Cortex of kidney (tissue), 1 donor: ENCODE results near the gene MYH10.

Experiments
- DNase-seq: peaks from one replicate; lab custom pipeline; 2025; lab: John Stamatoyannopoulos, UW

The MYH10 gene

GRCh38 chr17:8444494-8444893 lies 186.0 kb downstream of the MYH10 start:
- no peak for DNase-seq

GRCh38 chr17:8443756-8444155 lies 186.8 kb downstream of the MYH10 start:
- DNase-seq: no peak

- DNase-seq: no peak
These were observed 188.2 kb downstream of the MYH10 start for GRCh38 chr17:8442310-8442709.

- no peak for DNase-seq
These were observed 188.8 kb downstream of the MYH10 start for GRCh38 chr17:8441690-8442089.

- DNase-seq: no peak
These were observed 190.8 kb downstream of the MYH10 start for GRCh38 chr17:8439681-8440080.

- no peak for DNase-seq
These were observed 192.1 kb downstream of the MYH10 start for GRCh38 chr17:8438441-8438840.

GRCh38 chr17:8436844-8437171 lies 193.7 kb downstream of the MYH10 start:
- DNase-seq: no peak

- DNase-seq: no peak
These were observed 194.2 kb downstream of the MYH10 start for GRCh38 chr17:8436169-8436843.

- peak; percentile 66 for DNase-seq
These were observed 195.0 kb downstream of the MYH10 start, which contains the start of gene NDEL1 for GRCh38 chr17:8435245-8436168. TSS of gene NDEL1 (plus strand) at chr17:8435884. CDS start at chr17:8444272, 8,388 bp downstream.

- no peak for DNase-seq
These were observed 199.6 kb downstream of the MYH10 start for GRCh38 chr17:8430966-8431365.

GRCh38 chr17:8426802-8427201 lies 203.7 kb downstream of the MYH10 start:
- no peak for DNase-seq

GRCh38 chr17:8426094-8426720 lies 204.3 kb downstream of the MYH10 start:
- DNase-seq: no peak
